ENCODE data around the gene LAMC3. TPM values are rescaled to one million over a fixed set of nuclear protein-coding genes. Genes with fewer than 3 reads are reported as not detected.

Gene LAMC3
- total and polyA plus RNA-seq, 9 of the 15 experiments (the other 6 are each of a cell fraction or from before 2014, with no cell fraction given) = 0.10 TPM; not detected in 8

DNA sequence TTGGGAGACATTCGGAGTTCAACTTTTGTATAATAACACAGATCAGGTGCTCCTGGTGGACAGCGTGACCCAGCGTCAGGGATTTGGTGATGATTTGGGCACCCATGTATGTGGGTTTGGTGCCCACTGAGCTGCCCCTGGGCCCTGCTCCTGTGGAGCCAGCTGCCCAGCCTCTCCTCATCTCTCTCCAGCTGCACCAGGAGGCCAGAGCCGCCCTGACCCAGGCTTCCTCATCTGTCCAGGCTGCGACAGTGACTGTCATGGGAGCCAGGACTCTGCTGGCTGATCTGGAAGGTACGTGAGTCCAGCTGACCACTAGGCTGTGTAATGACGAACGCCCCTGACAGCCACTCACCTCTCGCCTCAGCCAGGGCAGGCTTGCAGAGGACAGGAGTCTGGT, 72.9 kb downstream of the LAMC3 start (continued):
- TF ChIP-seq EP300 (IDR thresholded peaks at IDR 0.05; ENCODE audit: low read length) = no peak
- TF ChIP-seq, protein P1, sequence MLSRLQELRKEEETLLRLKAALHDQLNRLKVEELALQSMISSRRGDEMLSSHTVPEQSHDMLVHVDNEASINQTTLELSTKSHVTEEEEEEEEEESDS (CRISPR knock-in tag; IDR thresholded peaks at IDR 0.05) = no peak
- no peak for TF ChIP-seq SAFB2 (IDR thresholded peaks at IDR 0.05; ENCODE audit: borderline replicate concordance, low read depth, low read length, severe bottlenecking)
- no peak for TF ChIP-seq U2AF1 (optimal IDR thresholded peaks at IDR 0.05; ENCODE audit: low read depth, low read length)

DNA sequence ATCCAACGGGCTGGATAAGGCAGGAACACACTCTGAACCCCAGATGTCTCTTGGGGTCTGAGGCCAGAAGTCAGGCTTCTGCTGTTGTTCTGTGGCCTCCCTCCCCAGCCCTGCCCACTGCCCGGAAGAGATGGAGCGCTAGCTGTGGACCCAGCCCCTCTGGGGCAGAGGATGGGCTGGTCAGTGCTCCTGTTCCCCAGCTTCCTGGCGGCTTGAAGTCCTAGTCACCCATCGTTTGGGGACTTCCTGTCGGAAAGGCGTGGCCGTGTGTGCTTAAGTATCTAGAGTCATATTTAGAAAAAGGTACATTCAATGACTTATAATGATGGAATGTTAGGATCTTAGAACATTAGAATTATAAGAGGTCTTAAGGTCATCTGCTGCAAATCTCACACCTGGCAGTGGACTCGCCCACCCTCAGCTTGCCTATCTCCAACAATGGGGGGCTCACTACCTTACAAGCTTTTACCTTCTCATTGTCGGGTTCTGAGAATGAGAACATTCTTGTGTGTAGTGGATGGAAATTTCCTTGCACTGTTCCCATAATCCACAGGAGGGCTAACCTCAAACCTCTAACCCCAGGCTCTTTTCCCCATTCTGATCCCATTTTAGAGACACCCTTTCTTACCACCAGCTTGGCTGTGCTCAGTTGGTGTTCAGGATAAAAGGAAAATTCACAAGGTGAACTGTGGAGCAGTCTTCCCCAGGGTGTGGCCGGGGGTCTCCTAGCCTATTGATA, 74.0 kb downstream of the LAMC3 start:
- Histone ChIP-seq H3K9me3 (replicated peaks; ENCODE audit: control insufficient read depth, insufficient read depth, low read depth, low read length) (no peaks in the 10 kb centered on the region), H3K4me1 (replicated peaks in 1 of 2; ENCODE audit: control insufficient read depth in 2 of 2, insufficient read depth in 2 of 2, low read length in 2 of 2) (peaks cover 0 to 18% of the 10 kb centered on the region in 2 experiments; a peak in 2 of 5 replicates), H3K27me3 (ENCODE audit: control insufficient read depth in 2 of 2, insufficient read depth in 2 of 2, low read length in 2 of 2) (peaks cover 86 to 96% of the 10 kb centered on the region in 2 experiments), H3K79me2 (ENCODE audit: control insufficient read depth, insufficient read depth, low read length) (no peaks in the 10 kb centered on the region), H3K27ac (ENCODE audit: extremely low read depth, low read depth, low read length) (no peak overlapping the region), H3K9ac (ENCODE audit: insufficient read depth in 1 of 2, low read depth in 2 of 2, low read length in 2 of 2) (no peak overlapping the region), H3K9me1 (ENCODE audit: control insufficient read depth, insufficient read depth, low read length) (peaks cover 8% of the 10 kb centered on the region), H3K36me3 (ENCODE audit: control insufficient read depth, insufficient read depth, low read length) (no peaks in the 10 kb centered on the region), H3K4me2 (ENCODE audit: insufficient read depth, low read length) (no peak overlapping the region), H3K4me3 (no peak overlapping the region), H2AFZ (ENCODE audit: low read depth, low read length) (no peak overlapping the region), H4K20me1 (replicated peaks; ENCODE audit: control insufficient read depth, insufficient read depth, low read length) (peaks cover 52% of the 10 kb centered on the region)
- ATAC-seq = peak; percentile 3
- ChIA-PET POLR2A (interaction anchor here (0.5 to 99.3 kb wide), 4 partner anchors 14 to 140 kb away, joined by 3 to 3336 read pairs (median 1670); partner anchors contain the start of genes AIF1L and NUP214), CTCF (ENCODE audit: low intra/inter-chr PET ratio) (no interaction called here)
- TF ChIP-seq HDAC1 (IDR thresholded peaks at IDR 0.05) (no peak), ZBTB8A (IDR thresholded peaks at IDR 0.05; ENCODE audit: partially characterized antibody) (no peak), TAF7 (tag; IDR thresholded peaks at IDR 0.05) (no peak), BHLHE40 (IDR thresholded peaks at IDR 0.05; ENCODE audit: low read length) (no peak), ETV5 (CRISPR knock-in tag; IDR thresholded peaks at IDR 0.05; ENCODE audit: low read depth) (no peak), RBM34 (IDR thresholded peaks at IDR 0.05; ENCODE audit: borderline replicate concordance, insufficient read depth, low read length) (no peak)
- TF ChIP-seq, protein P2, sequence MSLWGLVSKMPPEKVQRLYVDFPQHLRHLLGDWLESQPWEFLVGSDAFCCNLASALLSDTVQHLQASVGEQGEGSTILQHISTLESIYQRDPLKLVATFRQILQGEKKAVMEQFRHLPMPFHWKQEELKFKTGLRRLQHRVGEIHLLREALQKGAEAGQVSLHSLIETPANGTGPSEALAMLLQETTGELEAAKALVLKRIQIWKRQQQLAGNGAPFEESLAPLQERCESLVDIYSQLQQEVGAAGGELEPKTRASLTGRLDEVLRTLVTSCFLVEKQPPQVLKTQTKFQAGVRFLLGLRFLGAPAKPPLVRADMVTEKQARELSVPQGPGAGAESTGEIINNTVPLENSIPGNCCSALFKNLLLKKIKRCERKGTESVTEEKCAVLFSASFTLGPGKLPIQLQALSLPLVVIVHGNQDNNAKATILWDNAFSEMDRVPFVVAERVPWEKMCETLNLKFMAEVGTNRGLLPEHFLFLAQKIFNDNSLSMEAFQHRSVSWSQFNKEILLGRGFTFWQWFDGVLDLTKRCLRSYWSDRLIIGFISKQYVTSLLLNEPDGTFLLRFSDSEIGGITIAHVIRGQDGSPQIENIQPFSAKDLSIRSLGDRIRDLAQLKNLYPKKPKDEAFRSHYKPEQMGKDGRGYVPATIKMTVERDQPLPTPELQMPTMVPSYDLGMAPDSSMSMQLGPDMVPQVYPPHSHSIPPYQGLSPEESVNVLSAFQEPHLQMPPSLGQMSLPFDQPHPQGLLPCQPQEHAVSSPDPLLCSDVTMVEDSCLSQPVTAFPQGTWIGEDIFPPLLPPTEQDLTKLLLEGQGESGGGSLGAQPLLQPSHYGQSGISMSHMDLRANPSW (CRISPR knock-in tag; IDR thresholded peaks at IDR 0.05) = peak; percentile 18; the same call in 1 of the 2 replicates
- 3% methylated on average over 11 of the region's 11 CpGs for WGBS (ENCODE audit: insufficient coverage, low coverage, missing lambda C conversion rate)
- peak in 2 of 4 experiments; percentile 64 to 69 for DNase-seq (ENCODE audit: extremely low read depth in 1 of 4, low spot score in 3 of 4)
- intact Hi-C loops (cut with micrococcal nuclease) (no loop called here), in situ Hi-C loops (cut with MboI) (no loop called here)
- no peak for FAIRE-seq
- BruUV-seq (replicated peaks) = no TSS peak

Data from K562 (cell line).